ENCODE measurements around the gene PNLIPRP2.

Gene PNLIPRP2

GRCh38 chr10:116589926-116590325 is 30.8 kb upstream of the PNLIPRP2 start:
- Histone ChIP-seq H3K4me3 (replicated peaks; ENCODE audit: insufficient read depth, low read length) (no peak overlapping the region), H3K27me3 (ENCODE audit: insufficient read depth, poor library complexity, severe bottlenecking) (no peaks in the 10 kb centered on the region), H3K27ac (replicated peaks) (no peak overlapping the region)
- no peak for TF ChIP-seq SPI1 (IDR thresholded peaks at IDR 0.05; ENCODE audit: borderline replicate concordance, low read depth)
- no peak for TF ChIP-seq GABPA (IDR thresholded peaks at IDR 0.05; ENCODE audit: low read depth)
- TF ChIP-seq POLR2AphosphoS5 (IDR thresholded peaks at IDR 0.05; ENCODE audit: low read depth) = no peak
- TF ChIP-seq CTCF (IDR thresholded peaks at IDR 0.05; ENCODE audit: insufficient read depth, low read length) = no peak
- TF ChIP-seq REST (IDR thresholded peaks at IDR 0.05; ENCODE audit: insufficient replicate concordance, low read depth) = no peak
- no peak for DNase-seq (ENCODE audit: low read depth in 1 of 2, low spot score in 1 of 2)

GRCh38 chr10:116590590-116591444 is 29.9 kb upstream of the PNLIPRP2 start, which contains the start of gene PNLIPRP1:
TSS of gene PNLIPRP1 (plus strand) at chr10:116590959. CDS start at chr10:116591130, 171 bp downstream.
- Histone ChIP-seq H3K27ac (replicated peaks) (no peak within 1 kb of the TSS), H3K27me3 (ENCODE audit: insufficient read depth, poor library complexity, severe bottlenecking) (no peaks in the 10 kb centered on the region), H3K4me3 (replicated peaks; ENCODE audit: insufficient read depth, low read length) (no peak within 1 kb of the TSS)
- TF ChIP-seq SPI1 (IDR thresholded peaks at IDR 0.05; ENCODE audit: borderline replicate concordance, low read depth) = no peak
- TF ChIP-seq CTCF (IDR thresholded peaks at IDR 0.05; ENCODE audit: insufficient read depth, low read length) = no peak
- TF ChIP-seq GABPA (IDR thresholded peaks at IDR 0.05; ENCODE audit: low read depth) = no peak
- no peak for TF ChIP-seq REST (IDR thresholded peaks at IDR 0.05; ENCODE audit: insufficient replicate concordance, low read depth)
- TF ChIP-seq POLR2AphosphoS5 (IDR thresholded peaks at IDR 0.05; ENCODE audit: low read depth) = no peak
- no peak for DNase-seq (ENCODE audit: low read depth in 1 of 2, low spot score in 1 of 2)

- Histone ChIP-seq H3K27me3 (ENCODE audit: insufficient read depth, poor library complexity, severe bottlenecking) (no peaks in the 10 kb centered on the region), H3K27ac (replicated peaks) (no peak overlapping the region), H3K4me3 (replicated peaks; ENCODE audit: insufficient read depth, low read length) (no peak overlapping the region)
- no peak for TF ChIP-seq CTCF (IDR thresholded peaks at IDR 0.05; ENCODE audit: insufficient read depth, low read length)
- TF ChIP-seq SPI1 (IDR thresholded peaks at IDR 0.05; ENCODE audit: borderline replicate concordance, low read depth) = no peak
- no peak for TF ChIP-seq GABPA (IDR thresholded peaks at IDR 0.05; ENCODE audit: low read depth)
- TF ChIP-seq POLR2AphosphoS5 (IDR thresholded peaks at IDR 0.05; ENCODE audit: low read depth) = no peak
- no peak for TF ChIP-seq REST (IDR thresholded peaks at IDR 0.05; ENCODE audit: insufficient replicate concordance, low read depth)
- no peak for DNase-seq (ENCODE audit: low read depth in 1 of 2, low spot score in 1 of 2)
These were observed 27.5 kb upstream of the PNLIPRP2 start for GRCh38 chr10:116593139-116593740.

Measured in HL-60 (cell line).